ENCODE data around the gene PCDH1.

- TF ChIP-seq EZH2 (IDR thresholded peaks at IDR 0.05; ENCODE audit: borderline replicate concordance, low read length) (no peak), CTCF (IDR thresholded peaks at IDR 0.05; ENCODE audit: low read length) (no peak)
Measured at GRCh38 chr5:141898448-141899049, 20.3 kb upstream of the PCDH1 start.

Data from OCI-LY1 (cell line).